Stimulated activated CD8-positive, alpha-beta memory T cell treated with anti-CD3 and anti-CD28 coated beads, Interleukin-4, amount 100 ng/mL, for 1 hour (primary cell): ENCODE results near the gene DIAPH3.

ENCODE experiments used
- DNase-seq, 2 donors: peaks; one replicate each; pipeline ENCODE4 v3.0.0-alpha.2; 2020; ENCODE audit warnings: low read depth in 2 of 2, low spot score in 1 of 2

The DIAPH3 gene

DNA sequence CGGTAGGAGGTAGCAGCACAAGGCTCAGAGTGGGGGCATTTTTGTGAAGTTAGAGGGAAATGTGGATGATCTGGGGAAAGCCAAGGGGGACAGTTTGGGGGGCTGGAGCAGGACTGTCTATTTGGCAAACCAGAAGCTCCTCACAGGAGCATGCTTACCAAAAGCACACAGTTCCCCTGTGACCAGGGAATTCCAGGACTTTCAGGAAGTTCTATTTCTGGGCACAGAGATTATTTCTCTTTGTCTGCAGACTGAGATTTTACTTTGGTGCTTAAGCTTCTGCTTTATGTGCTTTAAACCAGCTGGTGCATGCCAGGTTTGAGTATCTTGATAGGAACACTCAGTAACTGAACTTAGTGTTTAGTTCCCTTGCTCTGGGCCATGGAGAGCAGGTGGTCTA, 525.3 kb downstream of the DIAPH3 start:
- DNase-seq, result no peak

DNA sequence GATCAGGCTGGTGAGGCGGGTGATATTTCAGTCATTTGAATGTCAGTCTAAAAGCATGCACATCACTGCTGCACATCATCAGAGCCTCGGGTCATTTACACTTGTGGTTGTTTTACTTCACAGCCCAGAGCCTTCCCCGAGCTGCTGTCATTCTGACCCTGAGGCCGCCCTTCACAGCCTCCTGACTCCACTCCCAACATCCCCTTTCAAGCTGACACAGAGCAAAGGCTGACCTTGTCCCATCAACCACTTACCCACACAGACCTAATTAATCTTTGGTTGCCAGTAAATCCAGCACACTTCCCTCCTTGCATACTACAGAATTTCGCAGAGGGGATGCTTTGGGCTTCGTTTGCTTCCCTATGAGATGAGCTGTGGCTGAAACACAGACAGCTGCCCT, 528.1 kb downstream of the DIAPH3 start:
- DNase-seq, result no peak

DNA sequence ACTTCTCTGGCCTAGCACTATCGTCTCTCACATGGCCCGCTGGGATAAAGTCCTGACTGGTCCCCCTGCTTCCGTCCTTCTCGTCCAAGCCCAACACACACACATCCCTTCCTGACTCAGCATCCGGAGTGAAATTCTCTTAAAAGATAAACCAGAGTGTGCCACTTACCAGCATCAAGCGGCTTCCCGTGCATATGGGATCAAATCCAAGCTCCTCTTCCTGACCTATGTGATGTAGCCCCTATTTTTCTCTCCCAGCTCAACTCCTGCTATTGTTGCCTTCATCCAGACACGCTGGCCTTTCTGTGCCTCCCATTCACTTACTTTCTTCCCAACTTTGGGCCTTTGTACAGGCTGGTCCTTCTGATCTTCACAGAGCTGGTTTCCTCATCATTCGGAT, 530.4 kb downstream of the DIAPH3 start:
- no peak for DNase-seq

DNA sequence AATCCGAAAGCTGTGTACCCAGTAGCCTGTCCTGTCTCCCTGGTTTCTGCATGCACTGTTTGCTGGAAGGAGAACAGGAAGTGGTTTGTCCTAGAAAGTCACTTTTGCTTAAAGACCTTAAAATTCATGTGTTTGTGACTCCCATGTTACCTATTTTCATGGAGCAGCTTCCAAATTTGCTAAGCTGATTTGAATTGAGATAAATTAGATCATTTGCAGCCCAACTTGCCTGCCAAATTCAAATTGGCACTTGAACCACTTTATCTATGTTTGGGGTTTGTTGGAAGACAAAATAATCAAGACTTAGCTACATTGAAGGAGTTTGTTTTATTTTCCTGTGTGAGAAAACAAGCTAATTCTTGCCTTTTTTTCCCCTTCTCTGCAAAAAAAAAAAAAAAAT, 532.5 kb downstream of the DIAPH3 start:
- no peak for DNase-seq

DNA sequence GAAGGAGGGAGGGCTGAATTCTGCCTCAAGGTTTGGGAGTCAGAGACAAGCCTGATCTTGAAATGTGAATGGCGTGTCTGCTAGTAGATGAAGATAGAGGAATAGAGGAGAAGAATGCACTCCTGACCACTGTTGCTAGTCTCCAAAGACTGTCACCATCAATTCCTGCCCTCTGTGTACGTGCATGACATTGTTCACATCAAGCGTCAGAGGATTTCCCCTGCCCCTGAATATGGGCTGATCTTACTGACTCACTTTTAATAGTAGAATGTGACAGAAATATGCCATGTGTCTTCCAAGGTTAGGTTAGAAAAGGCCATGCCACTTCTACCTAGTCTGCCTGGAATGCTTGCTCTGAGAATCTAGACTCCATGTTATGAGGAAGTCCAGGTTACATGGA, 538.6 kb downstream of the DIAPH3 start:
- DNase-seq, result no peak

DNA sequence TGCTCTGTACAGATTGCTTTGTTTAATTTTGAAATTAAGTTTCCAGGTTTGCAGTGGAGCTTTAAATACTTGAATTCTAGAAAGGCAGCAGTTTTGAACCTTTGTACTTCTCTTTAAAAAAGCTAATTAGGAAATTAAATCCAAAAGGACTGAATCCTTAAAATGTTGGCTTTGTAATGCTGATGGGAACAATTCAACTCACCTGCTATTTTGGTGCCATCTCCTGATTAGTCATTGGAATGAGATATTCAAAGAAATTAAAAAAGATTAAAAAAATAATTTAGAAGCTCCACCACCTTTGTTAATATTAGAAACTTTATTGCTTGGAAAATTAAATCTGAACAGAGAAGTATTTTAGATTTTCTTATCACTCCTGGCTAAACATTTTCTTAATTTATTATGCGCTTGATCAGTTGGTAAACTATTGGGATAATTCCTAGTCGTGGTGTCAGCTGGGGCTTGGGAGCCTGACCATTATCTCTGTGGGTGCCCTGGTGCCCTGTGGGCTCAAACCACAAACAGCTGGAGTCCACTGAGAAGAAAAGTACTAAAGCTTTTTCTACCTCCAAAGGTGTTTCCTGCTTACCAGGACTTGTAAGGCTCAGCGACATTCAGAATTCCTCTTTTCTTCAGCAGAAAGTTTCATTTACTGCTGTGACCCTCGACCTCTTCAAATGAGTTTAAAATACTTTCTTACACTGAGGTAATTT, 540.4 kb downstream of the DIAPH3 start:
- no peak for DNase-seq

DNA sequence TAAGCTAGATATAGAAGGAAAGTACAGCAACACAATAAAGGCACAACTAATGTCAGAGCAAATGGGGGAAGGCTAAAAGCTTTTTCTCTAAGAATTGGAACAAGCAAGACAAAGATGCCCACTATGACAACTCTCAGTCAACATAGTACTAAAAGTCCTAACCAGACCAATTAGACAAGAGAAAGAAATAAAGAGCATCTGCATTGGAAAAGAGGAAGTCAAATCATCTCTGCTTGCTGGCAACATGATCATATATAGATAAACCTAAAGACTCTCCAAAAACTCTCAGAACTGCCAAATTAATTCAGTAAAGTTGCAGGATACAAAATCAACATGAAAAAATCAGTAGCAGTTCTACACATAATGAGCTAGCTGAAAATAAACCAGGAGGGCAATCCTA, 542.0 kb downstream of the DIAPH3 start:
- no peak for DNase-seq
